Adrenal gland (tissue), 12 donors: ENCODE measurements around the gene KIFC1. TPM values are rescaled to one million over a fixed set of nuclear protein-coding genes. Genes with fewer than 3 reads are reported as not detected.
"Not testable (repeated sequence)": the region's sequence is repeated elsewhere in the genome, so short reads cannot be mapped to it uniquely, and the experiment has no call there.

ENCODE experiments used
- DNase-seq, 7 donors: peaks; one replicate each; pipeline ENCODE4 v3.0.0-alpha.2; 2019 to 2020
- H3K27ac ChIP-seq, 5 donors: fragments of 200-600 bp; sonication (generic) in 4 of 5; 1 replicate in 3 of 5; 2 replicates in 2 of 5; pipeline versions ENCODE4 v1.5.1 to v1.8.0; 2016 to 2020; ENCODE audit warnings: mild to moderate bottlenecking in 1 of 5
- H3K27me3 ChIP-seq: fragments of 200-600 bp; 2 replicates; pipeline ENCODE4 v1.8.0; 2021
- H3K36me3 ChIP-seq, 2 donors: fragments of 200-600 bp; replicated peaks in 1 of 2; 1 replicate in 1 of 2; 2 replicates in 1 of 2; pipeline versions ENCODE4 v1.5.1 to v1.8.0; 2018 to 2022
- H3K4me1 ChIP-seq, 2 donors: fragments of 200-600 bp; replicated peaks in 1 of 2; 1 replicate in 1 of 2; 2 replicates in 1 of 2; pipeline versions ENCODE4 v1.5.1 to v1.8.0; 2018 to 2021
- H3K4me3 ChIP-seq, 4 donors: fragments of 200-600 bp; sonication (generic) in 3 of 4; one replicate each; pipeline ENCODE4 v1.5.1; 2016 to 2018
- H3K9me3 ChIP-seq, 3 donors: fragments of 200-600 bp; sonication (generic) in 1 of 3; replicated peaks in 1 of 3; 1 replicate in 2 of 3; 2 replicates in 1 of 3; pipeline versions ENCODE4 v1.5.1 to v1.8.0; 2016 to 2021
- POLR2A ChIP-seq, 2 donors: fragments of 450-650 bp; IDR thresholded peaks; one replicate each; pipeline ENCODE4 v1.6.1; 2017; ENCODE audit warnings: antibody characterized with exemption in 2 of 2, mild to moderate bottlenecking in 2 of 2, moderate library complexity in 1 of 2
- WGBS, 4 donors: extraction: QIAGEN DNeasy Blood & Tissue Kit in 2 of 4; methylation state at CpG; one replicate each; pipeline versions ENCODE4 v1.1.5 to v1.1.7; 2013 to 2017; 5-methylcytosine and 5-hydroxymethylcytosine counted together
- intact Hi-C, 2 donors: fragments of 100-400 bp; cut with DNase I; formaldehyde crosslinking; loops; one replicate each; pipeline versions ENCODE4 v1.14.1 to v1.15.0; 2022 to 2023
- polyA plus RNA-seq, 3 donors: library from polyadenylated mRNA; stranded (reverse); fragments of 200-250 nt in 2 of 3; fragments of 350-450 nt in 1 of 3; fragmentation: Illumina TruSeq in 1 of 3; extraction: RNeasy Lipid Tissue Mini Kit (QIAGEN cat#74804) in 1 of 3; gene quantifications; one replicate each; pipeline ENCODE4 v1.2.3, GENCODE V29; 2013 to 2014
- total RNA-seq, 9 donors: library from RNA; depleted of rRNA in 4 of 9; stranded (reverse); fragments of >200 nt in 4 of 9; fragments of 120-200 nt in 1 of 9; fragmentation: NEBNext Ultra II Directional in 1 of 9; extraction: Animal tissue kit (Norgen Biotek cat#: 25700) in 1 of 9; gene quantifications; one replicate each; pipeline versions ENCODE4 v1.1.0 to v1.2.4, GENCODE V29; 2013 to 2023
- TF ChIP-seq, protein P1 (sequence below), 6 experiments: fragments of 450-650 bp in 4 of 6; fragments of 200-600 bp in 2 of 6; sonication (generic) in 1 of 6; IDR thresholded peaks; 1 replicate in 5 of 6; 2 replicates in 1 of 6; pipeline versions ENCODE4 v1.5.1 to v1.8.0; 2016 to 2021; ENCODE audit warnings: antibody characterized with exemption in 6 of 6, mild to moderate bottlenecking in 2 of 6, moderate library complexity in 1 of 6
- donor health status: healthy with polysubstance abuse.
- donor health status: Bipolar disorder and iron deficiency.
- donor health status: DM: yes; HTN: yes; CAD: no.
- donor health status: DM: no; HTN: no; CAD: no.
- donor health status: DM: no; HTN: no; CAD: no.
- donor health status: DM: yes; HTN: yes; CAD: no.

The KIFC1 gene
- total and polyA plus RNA-seq, 12 donors = 0.60 to 9.5 (median 1.4) TPM; not detected in 1

DNA sequence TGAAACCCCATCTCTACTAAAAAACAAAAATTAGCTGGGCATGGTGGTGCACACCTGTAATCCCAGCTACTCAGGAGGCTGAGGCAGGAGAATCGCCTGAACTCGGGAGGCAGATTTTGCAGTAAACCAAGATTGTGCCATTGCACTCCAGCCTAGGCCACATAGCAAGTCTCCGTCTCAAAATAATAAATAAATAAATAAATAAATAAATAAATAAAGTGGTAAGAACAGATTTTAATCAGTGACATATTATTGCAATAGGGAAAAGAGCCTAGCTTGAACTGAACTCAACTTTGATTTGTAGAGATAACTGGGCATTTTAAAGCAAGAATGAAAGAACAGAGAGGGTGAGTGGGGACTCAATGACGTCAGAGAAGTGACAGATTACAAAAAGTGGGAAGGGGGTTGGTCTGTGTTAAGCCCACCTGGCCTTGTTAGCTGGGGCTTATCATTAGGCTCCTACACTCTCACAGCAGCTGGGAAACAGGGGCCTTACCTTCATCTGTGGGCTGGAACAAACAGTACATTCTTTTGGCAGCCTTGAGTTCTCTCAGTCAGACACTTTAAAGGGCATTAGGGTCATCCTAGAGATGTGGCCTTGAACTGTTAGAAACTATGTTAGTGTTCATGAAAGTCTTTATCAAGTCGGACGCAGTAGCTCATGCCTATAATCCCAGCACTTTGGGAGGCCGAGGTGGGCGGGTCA is 24.5 kb upstream of the KIFC1 start:
- Histone ChIP-seq H3K27me3 (no peaks in the 10 kb centered on the region), H3K36me3 (no peaks in the 10 kb centered on the region), H3K27ac (no peak overlapping the region), H3K9me3 (no peaks in the 10 kb centered on the region), H3K4me3 (no peak overlapping the region), H3K4me1 (no peaks in the 10 kb centered on the region)
- WGBS, 4 donors = 67 to 76% (median 73%) methylated on average over 8 of the region's 8 CpGs
- TF ChIP-seq POLR2A (IDR thresholded peaks at IDR 0.05) = no peak
- TF ChIP-seq, protein P1, sequence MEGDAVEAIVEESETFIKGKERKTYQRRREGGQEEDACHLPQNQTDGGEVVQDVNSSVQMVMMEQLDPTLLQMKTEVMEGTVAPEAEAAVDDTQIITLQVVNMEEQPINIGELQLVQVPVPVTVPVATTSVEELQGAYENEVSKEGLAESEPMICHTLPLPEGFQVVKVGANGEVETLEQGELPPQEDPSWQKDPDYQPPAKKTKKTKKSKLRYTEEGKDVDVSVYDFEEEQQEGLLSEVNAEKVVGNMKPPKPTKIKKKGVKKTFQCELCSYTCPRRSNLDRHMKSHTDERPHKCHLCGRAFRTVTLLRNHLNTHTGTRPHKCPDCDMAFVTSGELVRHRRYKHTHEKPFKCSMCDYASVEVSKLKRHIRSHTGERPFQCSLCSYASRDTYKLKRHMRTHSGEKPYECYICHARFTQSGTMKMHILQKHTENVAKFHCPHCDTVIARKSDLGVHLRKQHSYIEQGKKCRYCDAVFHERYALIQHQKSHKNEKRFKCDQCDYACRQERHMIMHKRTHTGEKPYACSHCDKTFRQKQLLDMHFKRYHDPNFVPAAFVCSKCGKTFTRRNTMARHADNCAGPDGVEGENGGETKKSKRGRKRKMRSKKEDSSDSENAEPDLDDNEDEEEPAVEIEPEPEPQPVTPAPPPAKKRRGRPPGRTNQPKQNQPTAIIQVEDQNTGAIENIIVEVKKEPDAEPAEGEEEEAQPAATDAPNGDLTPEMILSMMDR (IDR thresholded peaks at IDR 0.05) = no peak
- DNase-seq = no peak
- intact Hi-C loops = no loop called here

DNA sequence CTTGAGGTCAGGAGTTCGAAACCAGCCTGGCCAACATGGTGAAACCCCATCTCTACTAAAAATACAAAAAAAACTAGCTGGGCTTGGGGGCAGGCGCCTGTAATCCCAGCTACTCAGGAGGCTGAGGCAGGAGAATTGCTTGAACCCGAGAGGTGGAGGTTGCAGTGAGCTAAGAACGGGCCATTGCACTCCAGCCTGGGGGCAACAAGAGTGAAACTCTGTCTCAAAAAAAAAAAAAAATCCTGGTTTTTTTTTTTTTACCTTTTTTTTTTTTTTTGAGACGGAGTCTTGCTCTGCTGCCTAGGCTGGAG is 24.0 kb upstream of the KIFC1 start:
- WGBS, 4 donors = 88 to 91% (median 91%) methylated on average over 4 to 5 of the region's 5 CpGs
- DNase-seq, H3K4me3 ChIP-seq, intact Hi-C loops, H3K27me3 ChIP-seq, H3K36me3 ChIP-seq, H3K9me3 ChIP-seq, H3K4me1 ChIP-seq, H3K27ac ChIP-seq: not testable (repeated sequence)

DNA sequence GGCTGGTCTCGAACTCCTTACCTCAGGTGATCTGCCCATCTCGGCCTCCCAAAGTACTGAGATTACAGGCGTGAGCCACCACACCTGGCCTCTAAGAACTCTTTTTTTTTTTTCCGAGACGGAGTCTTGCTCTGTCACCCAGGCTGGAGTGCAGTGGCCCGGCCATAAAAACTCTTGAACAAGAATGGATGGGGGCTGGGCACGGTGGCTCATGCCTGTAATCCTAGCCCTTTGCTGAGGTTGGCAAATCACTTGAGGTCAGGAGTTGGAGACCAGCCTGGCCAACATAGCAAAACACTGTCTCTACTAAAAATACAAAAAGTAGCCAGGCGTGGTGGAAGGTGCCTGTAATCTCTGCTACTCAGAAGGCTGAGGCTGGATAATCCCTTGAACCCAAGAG is 19.7 kb upstream of the KIFC1 start:
- 83 to 95% (median 92%) methylated on average over 8 of the region's 8 CpGs for WGBS, 4 donors
- H3K27ac ChIP-seq, H3K9me3 ChIP-seq, H3K4me3 ChIP-seq, DNase-seq, H3K36me3 ChIP-seq, H3K27me3 ChIP-seq, intact Hi-C loops: not testable (repeated sequence)
- peaks cover 20 to 25% of the 10 kb centered on the region in 2 donors for H3K4me1 ChIP-seq

DNA sequence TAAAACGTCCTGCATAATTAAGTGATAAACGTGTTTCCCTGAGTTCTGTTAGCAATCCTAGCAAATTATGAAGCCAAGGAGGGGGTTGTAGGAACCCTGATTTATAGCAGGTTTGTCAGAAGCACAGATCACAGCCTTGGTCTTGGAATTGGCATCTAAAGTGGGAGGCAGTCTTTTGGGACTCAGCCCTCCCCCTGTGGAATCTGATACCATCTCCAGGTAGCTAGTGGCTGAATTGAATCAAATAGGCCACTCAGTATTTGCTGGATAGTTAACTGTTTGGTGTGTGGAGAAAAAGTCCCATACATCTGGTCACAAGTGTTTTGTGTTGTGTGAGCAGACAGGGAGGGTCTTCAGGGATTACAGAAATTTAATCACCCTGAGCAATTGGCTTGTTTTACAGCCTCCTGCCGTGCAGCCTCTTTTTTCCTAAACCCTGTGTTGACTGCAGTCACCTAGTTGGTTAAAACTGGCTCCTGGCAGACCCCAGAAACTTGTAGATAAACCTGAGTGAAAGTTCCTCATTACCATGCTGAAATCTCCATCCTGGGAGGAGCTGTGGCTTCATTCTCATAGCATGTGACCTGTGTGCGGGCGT is 19.0 kb upstream of the KIFC1 start:
- 51 to 69% (median 54%) methylated on average over 5 of the region's 5 CpGs for whole genome bisulfite sequencing, 4 donors
- H3K36me3 ChIP-seq = no peaks in the 10 kb centered on the region
- no peak overlapping the region for H3K27ac ChIP-seq
- no peaks in the 10 kb centered on the region for H3K27me3 ChIP-seq
- no peak for TF ChIP-seq POLR2A (IDR thresholded peaks at IDR 0.05)
- TF ChIP-seq, protein P1 (IDR thresholded peaks at IDR 0.05) = no peak
- intact Hi-C loops = no loop called here
- no peaks in the 10 kb centered on the region for H3K9me3 ChIP-seq
- no peak for DNase-seq
- no peak overlapping the region for H3K4me3 ChIP-seq
- H3K4me1 ChIP-seq = peaks cover 20 to 25% of the 10 kb centered on the region in 2 donors

DNA sequence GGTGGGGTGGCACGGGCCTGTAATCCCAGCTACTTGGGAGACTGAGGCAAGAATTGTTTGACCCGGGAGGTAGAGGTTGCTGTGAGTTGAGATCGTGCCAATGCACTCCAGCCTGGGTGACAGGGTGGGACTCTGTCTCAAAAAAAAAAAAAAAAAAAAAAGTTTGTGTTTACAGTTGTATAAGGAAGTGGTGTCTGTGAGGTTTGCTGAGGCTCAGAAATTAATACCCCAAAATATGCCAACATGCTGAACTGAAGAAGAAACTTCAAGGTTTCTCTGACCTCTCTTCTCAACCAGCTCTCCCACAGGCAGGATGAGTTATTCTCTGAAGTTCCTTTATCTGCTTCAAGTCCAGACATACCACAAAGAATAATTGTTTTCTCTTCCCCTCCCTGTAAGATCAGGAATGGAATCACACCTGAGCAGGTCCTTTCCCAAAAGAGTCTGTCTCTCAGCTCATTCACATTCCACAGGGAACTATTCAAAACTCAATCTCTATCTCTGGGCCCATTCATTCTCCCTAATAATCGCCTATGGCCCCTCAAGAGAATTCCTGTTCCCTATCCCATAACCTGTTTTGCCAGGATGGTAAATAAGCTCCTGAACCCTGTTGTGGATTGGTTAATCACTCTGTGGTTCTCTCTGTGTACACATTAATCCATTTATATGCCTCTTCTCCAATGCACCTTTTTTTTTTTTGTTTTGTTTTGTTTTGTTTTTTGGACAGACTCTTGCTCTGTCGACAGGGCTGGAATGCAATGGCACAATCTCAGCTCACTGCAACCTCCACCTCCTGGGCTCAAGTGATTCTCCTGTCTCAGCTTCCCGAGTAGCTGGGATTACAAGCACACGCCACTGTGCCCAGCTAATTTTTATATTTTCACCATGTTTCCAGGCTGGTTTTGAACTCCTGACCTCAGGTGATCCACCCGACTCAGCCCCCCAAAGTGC is 17.4 kb upstream of the KIFC1 start:
- peaks cover 20 to 25% of the 10 kb centered on the region in 2 donors for H3K4me1 ChIP-seq
- TF ChIP-seq, protein P1 (IDR thresholded peaks at IDR 0.05) = no peak
- no peak for TF ChIP-seq POLR2A (IDR thresholded peaks at IDR 0.05)
- intact Hi-C loops = no loop called here
- H3K36me3 ChIP-seq = no peaks in the 10 kb centered on the region
- WGBS, 4 donors = 58 to 66% (median 60%) methylated on average over 8 of the region's 8 CpGs
- H3K9me3 ChIP-seq = no peaks in the 10 kb centered on the region
- peak in 1 of 7 donors; percentile 23 for DNase-seq
- H3K27ac ChIP-seq = peak overlapping the region in 4 of 5 donors; percentile 36 to 91 (median 69)
- H3K4me3 ChIP-seq = no peak overlapping the region
- no peaks in the 10 kb centered on the region for H3K27me3 ChIP-seq
